CD14-positive monocyte (primary cell): ENCODE results near the gene LRP8. TPM values are rescaled to one million over a fixed set of nuclear protein-coding genes. Genes with fewer than 3 reads are reported as not detected.

ENCODE experiments used
- DNase-seq, 3 donors: peaks; one replicate each; pipeline ENCODE4 v3.0.0-alpha.2; 2011 to 2022
- H2AFZ ChIP-seq: 2 replicates; pipeline ENCODE4 v1.6.0; 2012; ENCODE audit warnings: mild to moderate bottlenecking, low read depth, low read length, inconsistent platforms; ENCODE audit not compliant: insufficient read depth, poor library complexity, severe bottlenecking
- H3K27ac ChIP-seq, 2 donors: 1 replicate in 1 of 2; 2 replicates in 1 of 2; pipeline ENCODE4 v1.5.1; 2012 to 2013; ENCODE audit warnings: low read length in 2 of 2, control low read depth in 1 of 2, inconsistent platforms in 1 of 2, low read depth in 1 of 2, mild to moderate bottlenecking in 1 of 2
- H3K27me3 ChIP-seq, 2 donors: one replicate each; pipeline versions ENCODE4 v1.6.0 to v1.6.1; 2011 to 2013; ENCODE audit warnings: low read length in 2 of 2; ENCODE audit not compliant: control insufficient read depth in 2 of 2, insufficient read depth in 2 of 2
- H3K36me3 ChIP-seq, 2 donors: replicated peaks in 1 of 2; 1 replicate in 1 of 2; 2 replicates in 1 of 2; pipeline versions ENCODE4 v1.5.1 to v1.6.1; 2012 to 2013; ENCODE audit warnings: low read length in 2 of 2, control low read depth in 1 of 2, inconsistent platforms in 1 of 2, mild to moderate bottlenecking in 1 of 2; ENCODE audit not compliant: insufficient read depth in 2 of 2, control insufficient read depth in 1 of 2
- H3K4me1 ChIP-seq, 2 donors: 1 replicate in 1 of 2; 2 replicates in 1 of 2; pipeline versions ENCODE4 v1.5.1 to v1.6.1; 2012 to 2013; ENCODE audit warnings: low read length in 2 of 2, control low read depth in 1 of 2, inconsistent platforms in 1 of 2, mild to moderate bottlenecking in 1 of 2, moderate library complexity in 1 of 2; ENCODE audit not compliant: insufficient read depth in 2 of 2, control insufficient read depth in 1 of 2
- H3K4me2 ChIP-seq: replicated peaks from 2 replicates; pipeline ENCODE3; 2012; ENCODE audit warnings: low read length, moderate library complexity, mild to moderate bottlenecking; ENCODE audit not compliant: poor library complexity, severe bottlenecking; ENCODE audit errors: extremely low read depth
- H3K4me3 ChIP-seq, 3 experiments: fragments of 200-600 bp in 1 of 3; sonication (generic) in 1 of 3; replicated peaks in 1 of 3; 1 replicate in 2 of 3; 2 replicates in 1 of 3; pipeline ENCODE4 v1.5.1; 2011 to 2013; ENCODE audit warnings: low read length in 3 of 3, mild to moderate bottlenecking in 3 of 3, control low read depth in 2 of 3, low read depth in 2 of 3, inconsistent platforms in 1 of 3, moderate library complexity in 1 of 3
- H3K79me2 ChIP-seq: 2 replicates; pipeline ENCODE4 v1.6.0; 2012; ENCODE audit warnings: mild to moderate bottlenecking, control low read depth, inconsistent platforms, low read length, moderate library complexity; ENCODE audit not compliant: insufficient read depth
- H3K9ac ChIP-seq: 2 replicates; pipeline ENCODE4 v1.6.0; 2017; ENCODE audit warnings: low read length, mild to moderate bottlenecking; ENCODE audit not compliant: insufficient read depth, poor library complexity, severe bottlenecking
- H3K9me3 ChIP-seq, 2 donors: replicated peaks in 1 of 2; 1 replicate in 1 of 2; 2 replicates in 1 of 2; pipeline versions ENCODE4 v1.5.1 to v1.6.1; 2012 to 2013; ENCODE audit warnings: low read length in 2 of 2, control low read depth in 1 of 2; ENCODE audit not compliant: control insufficient read depth in 1 of 2, insufficient read depth in 1 of 2
- H4K20me1 ChIP-seq: 2 replicates; pipeline ENCODE4 v1.6.0; 2012; ENCODE audit warnings: mild to moderate bottlenecking, low read length, control low read depth, moderate library complexity; ENCODE audit not compliant: insufficient read depth
- H3K27ac Mint-ChIP-seq, 7 donors: one replicate each; pipeline ENCODE4 v1.8.0; 2020; ENCODE audit warnings: mild to moderate bottlenecking in 7 of 7, mixed read lengths in 7 of 7, moderate library complexity in 6 of 7, inconsistent platforms in 2 of 7
- H3K27me3 Mint-ChIP-seq, 3 donors: one replicate each; pipeline ENCODE4 v1.8.0; 2021 to 2022; ENCODE audit warnings: low read depth in 3 of 3, mild to moderate bottlenecking in 3 of 3, mixed read lengths in 3 of 3, moderate library complexity in 3 of 3, inconsistent platforms in 1 of 3
- H3K36me3 Mint-ChIP-seq, 2 donors: one replicate each; pipeline ENCODE4 v1.8.0; 2020; ENCODE audit warnings: mixed read lengths in 2 of 2, inconsistent platforms in 1 of 2, mild to moderate bottlenecking in 1 of 2
- H3K4me1 Mint-ChIP-seq: one replicate; pipeline ENCODE4 v1.8.0; 2020; ENCODE audit warnings: mild to moderate bottlenecking, mixed read lengths
- H3K4me3 Mint-ChIP-seq, 2 donors: one replicate each; pipeline ENCODE4 v1.8.0; 2020; ENCODE audit warnings: mild to moderate bottlenecking in 2 of 2, mixed read lengths in 2 of 2, moderate library complexity in 1 of 2
- H3K9me3 Mint-ChIP-seq, 7 donors: one replicate each; pipeline ENCODE4 v1.8.0; 2020 to 2022; ENCODE audit warnings: mixed read lengths in 7 of 7, mild to moderate bottlenecking in 6 of 7, moderate library complexity in 6 of 7, inconsistent platforms in 2 of 7
- CTCF ChIP-seq: fragments of 200-600 bp; IDR thresholded peaks from one replicate; pipeline ENCODE4 v1.8.0; 2022; ENCODE audit warnings: antibody characterized with exemption, mild to moderate bottlenecking
- WGBS: methylation state at CpG from one replicate; pipeline ENCODE4 v1.1.5; 2013; ENCODE audit warnings: missing lambda C conversion rate; ENCODE audit not compliant: insufficient coverage; 5-methylcytosine and 5-hydroxymethylcytosine counted together
- intact Hi-C, 2 donors: fragments of 100-400 bp; cut with micrococcal nuclease; formaldehyde crosslinking; loops; one replicate each; pipeline versions ENCODE4 v1.15.0 to v1.15.1; 2023
- polyA plus RNA-seq, 3 donors: library from polyadenylated mRNA; depleted of rRNA in 1 of 3; unstranded in 2 of 3; stranded (reverse) in 1 of 3; fragments of 300-500 nt in 2 of 3; fragments of >200 nt in 1 of 3; fragmentation: Illumina TruSeq in 2 of 3; gene quantifications; 1 replicate in 2 of 3; 2 replicates in 1 of 3; pipeline ENCODE4 v1.2.3, GENCODE V29; 2012 to 2021

LRP8 gene
- polyA plus RNA-seq, 3 donors: 0.76 to 11.3 (median 0.95) TPM

GRCh38 chr1:53313556-53313955, 14.3 kb downstream of the LRP8 start:
- WGBS: 96% methylated on average over 5 of the region's 5 CpGs

GRCh38 chr1:53311702-53312305, 16.1 kb downstream of the LRP8 start:
- Histone ChIP-seq H3K9ac (no peak overlapping the region), H4K20me1 (no peaks in the 10 kb centered on the region), H2AFZ (no peak overlapping the region), H3K4me1 (no peaks in the 10 kb centered on the region), H3K36me3 (peaks cover 10 to 61% of the 10 kb centered on the region in 2 donors), H3K27me3 (no peaks in the 10 kb centered on the region), H3K9me3 (no peaks in the 10 kb centered on the region), H3K79me2 (peaks cover 22% of the 10 kb centered on the region), H3K4me3 (no peak overlapping the region), H3K27ac (no peak overlapping the region), H3K4me2 (no peak overlapping the region)
- intact Hi-C loops: no loop called here
- H3K4me1 Mint-ChIP-seq: peaks cover 3% of the 10 kb centered on the region
- 83% methylated on average over 1 of the region's 11 CpGs for WGBS
- DNase-seq: no peak
- H3K27me3 Mint-ChIP-seq: no peaks in the 10 kb centered on the region
- H3K36me3 Mint-ChIP-seq: peaks cover 24 to 62% of the 10 kb centered on the region in 2 donors
- no peaks in the 10 kb centered on the region for H3K9me3 Mint-ChIP-seq
- peak overlapping the region in 3 of 7 donors; percentile 1 to 81 (median 50) for H3K27ac Mint-ChIP-seq
- H3K4me3 Mint-ChIP-seq: no peak overlapping the region
- no peak for TF ChIP-seq CTCF

More at GRCh38 chr1:53313556-53313955, 14.3 kb downstream of the LRP8 start:
- intact Hi-C loops: no loop called here
- no peak overlapping the region for H3K27ac ChIP-seq
- Mint-ChIP-seq H3K9me3 (no peaks in the 10 kb centered on the region), H3K36me3 (peaks cover 25 to 67% of the 10 kb centered on the region in 2 donors), H3K4me1 (peaks cover 3% of the 10 kb centered on the region), H3K4me3 (no peak overlapping the region), H3K27ac (peak overlapping the region in 1 of 7 donors; percentile 43), H3K27me3 (no peaks in the 10 kb centered on the region)
- H4K20me1 ChIP-seq: no peaks in the 10 kb centered on the region
- peaks cover 37% of the 10 kb centered on the region for H3K79me2 ChIP-seq
- no peaks in the 10 kb centered on the region for H3K9me3 ChIP-seq
- no peak for DNase-seq
- H3K4me3 ChIP-seq: no peak overlapping the region
- no peak overlapping the region for H2AFZ ChIP-seq
- H3K4me1 ChIP-seq: no peaks in the 10 kb centered on the region
- TF ChIP-seq CTCF: no peak
- peaks cover 9 to 57% of the 10 kb centered on the region in 2 donors for H3K36me3 ChIP-seq
- H3K27me3 ChIP-seq: no peaks in the 10 kb centered on the region
- no peak overlapping the region for H3K4me2 ChIP-seq
- H3K9ac ChIP-seq: no peak overlapping the region
